Measurements from ENCODE around the gene TANC1. TPM values are rescaled to one million over a fixed set of nuclear protein-coding genes. Genes with fewer than 3 reads are reported as not detected.
A peak's percentile ranks its signal among the peaks of the same experiment; 100 is the strongest.

TANC1 gene
- total RNA-seq, 1 donor from 2014 or later: 84.1 TPM

- TF ChIP-seq CTCF (IDR thresholded peaks at IDR 0.05; ENCODE audit: unreplicated experiment): no peak
- Mint-ChIP-seq H3K4me1 (ENCODE audit: unreplicated experiment) (no peaks in the 10 kb centered on the region), H3K9me3 (ENCODE audit: unreplicated experiment) (no peaks in the 10 kb centered on the region), H3K27me3 (ENCODE audit: unreplicated experiment) (peaks cover 2% of the 10 kb centered on the region), H3K36me3 (ENCODE audit: low read depth, unreplicated experiment) (peaks cover 58% of the 10 kb centered on the region), H3K4me3 (ENCODE audit: unreplicated experiment) (no peak overlapping the region), H3K27ac (ENCODE audit: unreplicated experiment) (no peak overlapping the region)
- no peak for DNase-seq (ENCODE audit: low spot score)
These were observed 236.1 kb downstream of the TANC1 start for GRCh38 chr2:159204381-159205144.

- no peaks in the 10 kb centered on the region for H3K9me3 Mint-ChIP-seq (ENCODE audit: unreplicated experiment)
- H3K36me3 Mint-ChIP-seq (ENCODE audit: low read depth, unreplicated experiment): peaks cover 51% of the 10 kb centered on the region
- H3K27me3 Mint-ChIP-seq (ENCODE audit: unreplicated experiment): peaks cover 2% of the 10 kb centered on the region
- TF ChIP-seq CTCF (IDR thresholded peaks at IDR 0.05; ENCODE audit: unreplicated experiment): no peak
- H3K4me1 Mint-ChIP-seq (ENCODE audit: unreplicated experiment): peaks cover 2% of the 10 kb centered on the region
- no peak overlapping the region for H3K27ac Mint-ChIP-seq (ENCODE audit: unreplicated experiment)
- DNase-seq (ENCODE audit: low spot score): no peak
- H3K4me3 Mint-ChIP-seq (ENCODE audit: unreplicated experiment): peak overlapping the region; percentile 50
These were observed 238.4 kb downstream of the TANC1 start for GRCh38 chr2:159206736-159207380.

GRCh38 chr2:159208438-159208837, 240.0 kb downstream of the TANC1 start:
- no peak for DNase-seq (ENCODE audit: low spot score)
- Mint-ChIP-seq H3K27me3 (ENCODE audit: unreplicated experiment) (peaks cover 6% of the 10 kb centered on the region), H3K36me3 (ENCODE audit: low read depth, unreplicated experiment) (peaks cover 52% of the 10 kb centered on the region), H3K4me1 (ENCODE audit: unreplicated experiment) (peaks cover 2% of the 10 kb centered on the region), H3K9me3 (ENCODE audit: unreplicated experiment) (no peaks in the 10 kb centered on the region), H3K4me3 (ENCODE audit: unreplicated experiment) (no peak overlapping the region), H3K27ac (ENCODE audit: unreplicated experiment) (no peak overlapping the region)
- TF ChIP-seq CTCF (IDR thresholded peaks at IDR 0.05; ENCODE audit: unreplicated experiment): no peak

GRCh38 chr2:159209341-159210306, 241.2 kb downstream of the TANC1 start:
- no peak for TF ChIP-seq CTCF (IDR thresholded peaks at IDR 0.05; ENCODE audit: unreplicated experiment)
- no peak overlapping the region for H3K4me3 Mint-ChIP-seq (ENCODE audit: unreplicated experiment)
- no peak overlapping the region for H3K27ac Mint-ChIP-seq (ENCODE audit: unreplicated experiment)

More at GRCh38 chr2:159209341-159210306, 241.2 kb downstream of the TANC1 start:
- no peak for DNase-seq (ENCODE audit: low spot score)
- H3K4me1 Mint-ChIP-seq (ENCODE audit: unreplicated experiment): peaks cover 2% of the 10 kb centered on the region
- peaks cover 52% of the 10 kb centered on the region for H3K36me3 Mint-ChIP-seq (ENCODE audit: low read depth, unreplicated experiment)
- H3K27me3 Mint-ChIP-seq (ENCODE audit: unreplicated experiment): peaks cover 11% of the 10 kb centered on the region
- no peaks in the 10 kb centered on the region for H3K9me3 Mint-ChIP-seq (ENCODE audit: unreplicated experiment)
